GM23338 (cell line): ENCODE results near the gene IFT88.

ENCODE experiments used
- CTCF ChIP-seq, 2 experiments: fragments of 200-600 bp in 1 of 2; sonication (generic) in 1 of 2; conservative IDR thresholded peaks; 2 replicates each; pipeline versions ENCODE4 v1.5.1 to v1.6.1; 2016 to 2017; ENCODE audit warnings: antibody characterized with exemption in 2 of 2, low read depth in 2 of 2, mild to moderate bottlenecking in 2 of 2, moderate library complexity in 1 of 2
- EZH2 ChIP-seq: fragments of 200-600 bp; sonication (generic); IDR thresholded peaks from one replicate; pipeline ENCODE4 v1.8.0; 2017; ENCODE audit warnings: antibody characterized with exemption, mild to moderate bottlenecking, low read depth; ENCODE audit not compliant: unreplicated experiment
- EZH2phosphoT487 ChIP-seq: fragments of 200-600 bp; sonication (generic); IDR thresholded peaks from one replicate; pipeline ENCODE4 v1.8.1; 2018; ENCODE audit warnings: antibody characterized with exemption; ENCODE audit not compliant: unreplicated experiment
- NANOG ChIP-seq: IDR thresholded peaks from 2 replicates; pipeline ENCODE4 v1.6.1; 2016; ENCODE audit warnings: antibody characterized with exemption, borderline replicate concordance

GRCh38 chr13:20525144-20525600 is 41.8 kb upstream of the IFT88 start:
- TF ChIP-seq CTCF (conservative IDR thresholded peaks at IDR 0.05; ENCODE audit: low read depth in 2 of 2) (no peak), EZH2 (no peak), EZH2phosphoT487 (no peak), NANOG (no peak)
